Raji (cell line): ENCODE results near the gene RAI1.
A peak's percentile ranks its signal among the peaks of the same experiment; 100 is the strongest.

ENCODE experiments used
- POLR2A ChIP-seq: IDR thresholded peaks from 2 replicates; pipeline ENCODE4 v1.6.1; 2011; ENCODE audit warnings: low read depth, low read length, control low read depth; ENCODE audit not compliant: insufficient read depth

The RAI1 gene

GRCh38 chr17:17814162-17815061, 133.2 kb downstream of the RAI1 start:
- TF ChIP-seq POLR2A: no peak

GRCh38 chr17:17815062-17815406, 133.8 kb downstream of the RAI1 start:
- TF ChIP-seq POLR2A: no peak

- TF ChIP-seq POLR2A: no peak
These were observed 134.4 kb downstream of the RAI1 start for GRCh38 chr17:17815436-17816200.

GRCh38 chr17:17816240-17816814, 135.1 kb downstream of the RAI1 start:
- TF ChIP-seq POLR2A: no peak

GRCh38 chr17:17816831-17817551, 135.7 kb downstream of the RAI1 start:
- no peak for TF ChIP-seq POLR2A

- TF ChIP-seq POLR2A: no peak
These were observed 136.3 kb downstream of the RAI1 start for GRCh38 chr17:17817552-17817947.

- no peak for TF ChIP-seq POLR2A
These were observed 136.8 kb downstream of the RAI1 start for GRCh38 chr17:17818088-17818526.

- TF ChIP-seq POLR2A: no peak
These were observed 137.9 kb downstream of the RAI1 start for GRCh38 chr17:17819111-17819510.

GRCh38 chr17:17819561-17819995, 138.3 kb downstream of the RAI1 start:
- TF ChIP-seq POLR2A: no peak

- TF ChIP-seq POLR2A: no peak
These were observed 138.8 kb downstream of the RAI1 start for GRCh38 chr17:17820046-17820445.

GRCh38 chr17:17820463-17821158, 139.4 kb downstream of the RAI1 start:
- no peak for TF ChIP-seq POLR2A

GRCh38 chr17:17822189-17822588, 140.9 kb downstream of the RAI1 start:
- no peak for TF ChIP-seq POLR2A

GRCh38 chr17:17822616-17823015, 141.4 kb downstream of the RAI1 start:
- TF ChIP-seq POLR2A: no peak

- TF ChIP-seq POLR2A: peak; percentile 67
These were observed 142.3 kb downstream of the RAI1 start for GRCh38 chr17:17823433-17824118.

GRCh38 chr17:17824119-17824782, 143.0 kb downstream of the RAI1 start:
- no peak for TF ChIP-seq POLR2A
